ENCODE measurements around the gene ADGRD1.

ADGRD1 gene

DNA sequence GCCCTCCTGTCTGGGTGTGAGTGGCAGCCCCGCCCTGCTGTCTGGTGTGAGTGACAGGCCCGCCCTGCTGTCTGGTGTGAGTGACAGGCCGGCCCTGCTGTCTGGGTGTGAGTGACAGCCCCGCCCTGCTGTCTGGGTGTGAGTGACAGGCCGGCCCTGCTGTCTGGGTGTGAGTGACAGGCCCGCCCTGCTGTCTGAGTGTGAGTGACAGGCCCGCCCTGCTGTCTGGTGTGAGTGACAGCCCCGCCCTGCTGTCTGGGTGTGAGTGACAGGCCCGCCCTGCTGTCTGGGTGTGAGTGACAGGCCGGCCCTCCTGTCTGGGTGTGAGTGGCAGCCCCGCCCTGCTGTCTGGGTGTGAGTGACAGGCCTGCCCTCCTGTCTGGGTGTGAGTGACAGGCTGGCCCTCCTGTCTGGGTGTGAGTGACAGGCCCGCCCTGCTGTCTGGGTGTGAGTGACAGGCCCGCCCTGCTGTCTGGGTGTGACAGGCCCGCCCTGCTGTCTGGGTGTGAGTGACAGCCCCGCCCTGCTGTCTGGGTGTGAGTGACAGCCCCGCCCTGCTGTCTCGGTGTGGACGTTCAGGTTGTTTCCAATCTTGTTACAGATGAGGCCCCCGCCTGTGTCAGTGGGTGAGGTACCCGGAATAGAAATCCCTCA lies 175.4 kb downstream of the ADGRD1 start:
- peak; percentile 45 for DNase-seq

DNA sequence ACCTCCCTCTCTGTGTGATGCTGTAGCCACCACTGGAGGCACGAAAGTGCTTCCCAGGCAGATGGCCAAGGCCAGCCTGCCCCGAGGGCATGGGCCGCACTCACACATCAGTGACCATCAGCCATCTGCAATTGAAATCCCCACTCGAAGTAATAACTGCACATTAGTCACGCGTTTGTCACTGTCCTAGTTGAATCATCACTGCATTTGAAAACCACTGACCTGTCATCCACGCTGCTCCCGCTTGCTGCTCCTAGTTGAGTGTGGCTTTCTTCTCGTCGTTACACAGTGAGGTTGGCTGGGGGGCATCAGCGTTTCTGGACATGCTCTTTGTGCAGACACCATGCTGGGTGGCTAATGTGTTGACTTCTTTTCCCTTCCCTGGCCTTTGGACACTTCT lies 176.1 kb downstream of the ADGRD1 start:
- peak; percentile 47 for DNase-seq

DNA sequence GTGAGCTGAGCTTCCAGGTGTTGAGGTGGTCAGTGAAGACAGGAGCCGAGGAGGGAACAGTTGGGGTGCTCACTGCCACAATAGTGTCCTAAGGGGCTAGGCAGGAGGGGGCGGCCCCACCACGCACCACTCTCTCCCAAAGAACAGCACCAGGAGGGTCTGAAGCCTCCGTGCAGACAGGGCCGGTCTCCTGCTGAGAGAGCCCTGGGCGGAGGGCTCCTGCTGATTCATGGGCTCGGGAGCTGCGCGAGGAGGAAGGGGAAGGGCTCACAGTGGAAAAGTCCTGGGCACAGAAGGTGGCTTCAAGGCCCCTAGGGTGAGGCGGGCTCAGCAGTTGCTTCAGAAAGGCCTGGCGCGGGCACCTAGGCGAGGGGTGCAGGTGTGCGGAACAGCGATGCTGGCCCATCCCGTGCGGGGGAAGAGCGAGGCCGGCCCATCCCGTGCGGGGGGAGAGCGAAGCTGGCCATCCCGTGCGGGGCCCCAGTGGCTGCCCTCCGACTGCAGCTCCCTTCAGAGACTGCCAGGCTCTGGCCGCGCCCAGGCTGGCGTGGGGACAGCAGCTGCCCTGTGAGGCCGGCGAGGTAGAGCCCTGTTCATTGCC lies 176.7 kb downstream of the ADGRD1 start:
- DNase-seq: peak; percentile 47

DNA sequence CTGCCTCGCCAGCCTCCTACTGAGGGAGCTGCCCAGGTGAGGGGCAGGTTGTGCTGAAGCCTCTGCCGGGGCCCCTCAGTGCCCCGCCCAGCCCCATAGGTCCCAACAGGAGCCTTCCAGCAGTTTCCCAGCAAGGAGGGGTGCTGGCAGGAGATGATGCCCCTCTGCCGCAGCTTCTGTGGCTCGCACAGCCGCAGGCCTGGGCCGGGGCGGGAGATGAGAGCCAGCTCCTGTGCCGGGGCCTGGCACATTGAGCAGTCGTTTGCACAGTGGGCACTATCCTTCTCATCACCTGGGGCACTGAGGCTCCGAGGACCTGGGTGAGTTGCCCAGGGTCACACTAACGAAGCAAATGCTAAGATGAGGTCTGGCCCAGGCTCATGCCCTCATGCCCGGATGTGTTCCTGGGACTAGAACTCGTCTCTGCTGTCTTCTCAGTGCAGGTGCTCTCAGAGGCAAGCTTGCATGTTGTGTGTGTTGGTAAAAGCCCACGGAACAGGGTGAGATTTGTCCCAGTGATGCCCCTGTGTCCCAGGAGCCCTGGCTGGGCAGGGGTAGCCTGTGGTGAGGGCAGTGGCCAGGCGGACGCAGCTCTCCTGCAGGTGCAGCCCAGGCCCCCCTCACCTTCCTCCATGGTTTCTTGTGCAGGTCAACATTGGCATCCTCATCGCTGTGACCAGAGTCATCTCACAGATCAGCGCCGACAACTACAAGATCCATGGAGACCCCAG lies 177.5 kb downstream of the ADGRD1 start:
- DNase-seq: peak; percentile 53

DNA sequence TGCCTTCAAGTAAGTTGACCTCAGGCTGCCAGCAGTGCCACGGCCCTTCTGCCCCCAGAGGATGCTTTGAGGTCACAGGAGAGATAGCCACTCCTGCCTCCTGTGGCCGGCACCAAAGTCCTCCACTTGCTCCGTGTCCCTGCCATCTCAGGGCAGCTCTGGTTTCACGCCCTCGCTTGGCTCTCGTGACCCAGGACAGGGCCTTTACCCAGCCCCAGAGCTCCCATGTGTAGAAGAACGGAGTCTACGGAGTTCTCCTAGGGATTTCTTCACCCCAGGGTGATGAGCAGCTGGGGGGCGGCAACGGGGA lies 178.1 kb downstream of the ADGRD1 start:
- no peak for DNase-seq

DNA sequence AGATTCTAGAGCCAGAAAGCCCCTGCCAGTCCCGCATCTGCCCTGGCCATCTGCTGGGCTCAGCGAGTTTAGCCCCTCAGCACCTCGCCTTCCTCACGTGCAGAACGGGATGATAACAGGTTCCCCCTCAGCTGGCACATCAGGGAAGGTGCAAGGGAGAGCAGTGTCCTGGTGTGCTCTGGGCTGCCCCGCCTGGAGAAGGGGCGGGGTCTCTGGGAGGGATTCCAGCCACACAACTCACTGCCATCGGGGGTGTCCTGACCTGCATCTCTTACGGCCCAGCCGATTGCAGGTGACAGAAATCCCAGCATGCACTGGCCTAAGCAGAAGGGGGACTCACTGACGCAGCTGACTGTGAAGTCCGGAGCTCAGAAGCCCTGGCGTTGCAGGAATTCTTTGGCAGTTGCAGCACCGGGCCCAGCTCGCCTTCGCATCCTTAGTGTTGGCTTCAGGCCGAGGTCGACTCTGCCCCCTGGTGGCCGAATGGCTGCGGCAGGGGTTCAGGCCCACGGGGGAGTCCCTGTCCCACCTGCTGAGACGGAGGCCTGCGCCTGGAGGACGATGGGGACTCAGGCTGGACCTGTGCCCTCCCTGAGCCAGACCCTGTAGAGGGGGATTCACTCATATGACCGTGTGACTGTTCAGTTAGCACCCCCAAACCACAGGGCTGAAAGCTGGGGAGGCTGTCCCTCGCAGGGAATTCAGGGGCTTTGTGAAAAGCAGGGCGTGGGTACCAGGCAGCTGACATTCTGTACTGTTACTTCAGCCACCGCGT lies 178.6 kb downstream of the ADGRD1 start:
- peak; percentile 93 for DNase-seq

DNA sequence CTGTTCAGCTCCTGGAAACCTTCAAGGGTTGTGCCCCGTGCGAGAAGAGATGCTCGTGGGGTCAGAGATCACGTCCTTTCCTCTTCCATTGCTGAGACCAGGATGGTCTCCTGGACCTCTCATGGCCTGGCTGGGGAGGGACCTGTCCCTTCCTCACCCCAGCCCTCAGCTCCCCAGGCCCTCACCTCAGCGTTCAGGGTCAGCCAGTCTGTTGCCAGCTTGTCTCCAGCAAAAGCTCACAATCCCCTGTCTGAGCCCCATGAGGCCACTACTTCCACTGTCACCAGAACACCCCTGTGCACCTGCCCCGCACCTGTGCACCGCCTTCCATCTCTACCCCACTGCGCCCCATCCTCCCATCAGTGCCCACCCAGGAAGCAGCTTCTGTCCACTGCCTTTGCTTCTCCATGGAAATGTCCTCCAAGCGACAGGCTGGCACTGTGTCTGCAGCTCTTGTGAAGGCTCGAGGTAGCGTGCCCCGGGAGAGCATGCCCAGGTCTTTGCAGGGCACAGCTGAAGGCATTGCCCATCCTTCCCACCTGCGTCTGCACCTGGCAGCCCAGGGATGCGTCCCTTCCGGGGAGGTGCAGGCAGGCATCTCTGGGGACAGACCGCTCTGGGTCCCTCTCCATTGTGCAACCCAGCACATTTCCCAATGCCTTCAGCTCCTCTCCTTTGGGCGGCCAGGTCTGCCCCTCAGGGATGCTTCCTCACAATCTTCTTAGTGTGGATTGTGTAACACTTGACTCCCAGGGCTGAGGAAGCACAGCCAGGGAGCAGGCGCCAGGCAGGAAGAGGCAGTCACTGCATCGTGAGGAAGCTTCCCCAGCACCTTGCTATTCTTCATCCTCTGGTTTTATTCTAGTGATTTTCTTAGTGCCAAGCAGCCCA lies 179.6 kb downstream of the ADGRD1 start:
- DNase-seq: peak; percentile 52

DNA sequence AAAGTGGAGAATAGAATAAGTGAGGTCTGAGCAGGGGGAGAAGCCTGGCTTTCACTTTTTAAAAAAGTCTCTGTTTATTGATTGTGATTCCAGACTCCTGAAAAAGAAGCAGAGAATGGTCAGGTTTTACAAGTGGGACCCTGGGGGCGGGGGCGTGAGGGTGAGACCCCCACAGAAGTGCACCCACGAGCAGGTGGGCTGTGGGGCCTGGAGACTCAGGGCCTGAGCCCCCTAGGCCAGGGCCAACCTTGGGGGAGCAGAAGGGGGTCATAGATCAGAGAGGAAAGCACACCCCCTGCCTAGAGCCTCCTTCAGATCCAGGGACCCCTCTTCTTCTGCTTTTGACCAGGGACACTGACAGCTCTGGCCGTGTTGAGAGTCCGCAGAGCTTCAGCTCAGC lies 180.3 kb downstream of the ADGRD1 start:
- DNase-seq: peak; percentile 13

DNA sequence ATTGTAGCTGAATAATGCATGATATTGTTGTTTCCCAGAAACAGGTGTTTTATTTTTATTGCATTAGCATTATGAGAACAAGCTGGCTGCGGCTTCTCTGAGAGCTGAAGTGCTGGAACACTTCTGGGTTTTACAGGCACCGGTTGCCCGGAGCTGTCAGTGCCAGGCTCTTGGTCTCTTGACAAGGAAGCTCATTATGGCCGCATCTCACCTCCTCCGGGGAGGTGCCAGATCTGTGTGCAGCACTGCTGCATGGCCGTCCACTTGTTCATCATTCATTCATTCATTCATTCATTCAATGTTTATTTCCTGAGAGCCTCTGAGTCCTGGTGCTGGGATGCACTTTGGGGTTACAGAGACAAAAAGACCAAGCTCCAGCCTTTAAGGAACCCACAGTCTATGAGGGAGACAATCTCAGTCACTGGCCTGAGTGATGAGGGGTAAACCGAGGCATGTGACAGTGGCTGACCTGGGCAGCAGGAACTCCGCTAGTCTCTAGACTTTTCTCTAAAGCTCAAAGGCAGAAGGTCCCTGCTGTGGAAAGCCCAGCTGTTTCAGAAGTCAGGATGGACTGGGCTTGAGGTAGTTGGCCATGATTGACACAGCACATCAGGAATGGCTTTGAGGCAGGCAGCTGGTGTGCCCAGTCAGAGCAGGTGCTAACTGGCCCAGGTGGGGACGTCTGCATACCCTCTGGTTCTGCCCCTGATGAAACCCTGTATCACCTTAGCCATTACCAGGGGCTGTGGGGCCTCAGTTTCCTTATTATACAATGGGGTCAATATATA lies 181.0 kb downstream of the ADGRD1 start:
- peak; percentile 33 for DNase-seq

DNA sequence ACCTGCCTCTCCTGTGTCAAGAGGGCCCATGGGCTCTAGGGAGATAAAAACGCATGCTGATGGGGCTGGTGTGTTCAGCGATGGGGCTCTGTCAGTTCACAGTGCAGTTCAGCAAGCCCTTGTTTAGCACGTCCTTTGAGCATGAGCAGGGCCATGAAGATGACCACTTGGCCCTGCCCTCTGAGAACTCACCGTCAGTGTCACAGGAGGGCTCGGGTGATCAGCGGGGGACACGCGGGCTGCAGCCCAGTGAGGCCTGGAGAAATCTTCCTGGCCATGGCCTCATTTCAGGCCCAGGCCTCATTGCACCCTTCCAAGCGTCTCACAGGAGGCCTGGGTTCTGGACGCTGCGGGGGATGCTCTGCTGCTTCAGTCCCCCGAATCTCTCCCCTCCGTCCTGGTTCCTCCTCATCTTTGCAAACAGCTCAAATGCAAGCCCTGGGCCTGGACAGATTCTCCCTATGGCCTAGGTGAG lies 181.6 kb downstream of the ADGRD1 start:
- DNase-seq: peak; percentile 11

DNA sequence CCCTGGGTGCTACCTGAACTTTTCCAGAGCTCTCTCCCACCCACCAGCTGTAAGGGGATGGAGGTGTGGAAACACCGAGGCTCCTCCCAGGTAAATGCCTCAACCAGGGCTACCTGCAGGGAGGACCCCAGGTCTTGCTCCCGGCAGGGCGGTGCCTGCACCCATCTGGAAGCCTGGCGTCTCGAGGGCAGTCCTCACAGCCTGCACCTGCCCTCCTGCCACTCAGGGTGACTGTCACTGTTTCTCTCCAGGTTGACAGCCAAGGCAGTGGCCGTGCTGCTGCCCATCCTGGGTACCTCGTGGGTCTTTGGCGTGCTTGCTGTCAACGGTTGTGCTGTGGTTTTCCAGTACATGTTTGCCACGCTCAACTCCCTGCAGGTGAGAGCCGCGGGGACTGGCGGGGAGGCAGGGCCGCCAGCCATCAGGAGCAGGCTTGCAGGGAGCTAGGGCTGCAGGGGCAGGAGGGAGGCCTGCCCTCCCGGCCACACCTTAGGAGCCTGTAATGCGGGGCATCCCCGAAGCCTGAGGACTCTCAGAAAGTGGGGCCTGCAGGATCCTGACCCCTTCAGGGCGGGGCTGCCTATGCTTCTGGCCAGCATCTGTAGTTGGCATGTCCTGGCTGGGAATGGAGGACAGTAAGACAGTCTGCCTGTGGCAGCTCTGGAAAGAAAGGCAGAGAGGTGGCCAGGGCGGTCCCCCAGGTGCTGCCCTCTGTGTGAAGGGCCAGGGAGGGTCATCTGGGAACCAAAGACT lies 182.3 kb downstream of the ADGRD1 start:
- DNase-seq: peak; percentile 45

DNA sequence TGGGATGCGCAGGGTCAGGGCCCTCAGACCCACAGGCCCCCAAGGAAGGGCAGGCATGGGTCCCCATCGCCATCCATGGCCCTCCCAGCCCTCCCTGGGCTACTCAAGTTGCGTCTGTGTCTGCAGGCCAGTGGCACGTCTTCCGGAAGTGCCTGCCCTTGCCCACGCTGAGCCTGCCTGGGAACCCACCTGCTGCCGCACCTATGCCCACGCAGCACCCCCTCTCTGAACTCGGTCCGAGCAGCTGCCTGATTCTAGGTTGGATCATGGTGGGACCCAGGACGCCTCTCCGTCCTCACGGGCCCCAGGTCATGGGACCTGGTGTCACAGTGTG lies 182.8 kb downstream of the ADGRD1 start:
- peak; percentile 9 for DNase-seq

DNA sequence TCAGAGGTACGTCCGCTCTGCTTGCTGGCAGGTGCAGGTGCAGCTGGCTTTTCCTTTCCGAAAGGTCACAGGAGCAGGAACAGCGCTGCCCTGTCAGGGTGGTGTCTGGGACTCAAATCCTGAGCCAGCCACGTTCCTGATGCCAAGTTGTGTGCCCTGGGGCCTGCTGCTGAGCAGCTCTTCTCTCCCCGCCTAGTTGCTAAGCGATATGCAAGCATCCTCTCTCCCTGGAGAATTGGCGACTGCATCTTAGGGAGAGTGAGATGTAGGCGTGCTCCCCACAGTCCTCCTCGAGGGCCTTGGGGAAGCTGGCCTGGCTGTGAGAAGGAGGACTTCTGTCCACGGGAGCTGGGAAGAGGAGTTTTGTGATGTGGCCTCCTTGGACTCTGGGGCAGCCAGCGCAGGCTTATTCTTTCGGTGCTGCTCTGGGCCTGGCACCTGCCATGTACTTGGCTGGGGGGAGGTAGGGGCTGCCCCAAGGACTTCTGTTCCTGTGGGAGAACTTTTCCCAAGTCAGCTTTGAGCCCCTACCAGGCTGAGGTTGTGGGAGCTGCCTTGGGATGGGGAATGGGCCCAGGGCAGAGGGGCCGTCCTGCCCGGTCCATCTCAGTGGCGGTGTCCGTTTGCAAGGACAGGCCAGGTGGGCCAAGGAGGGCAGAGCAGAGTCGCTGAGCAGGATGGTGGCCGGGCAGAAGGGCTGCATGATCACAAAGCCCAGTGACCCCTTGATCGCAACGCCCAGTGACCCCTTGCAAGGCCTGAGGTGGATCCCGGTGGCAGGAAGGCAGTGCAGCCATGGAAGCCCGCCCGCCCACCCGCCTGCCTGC lies 183.5 kb downstream of the ADGRD1 start:
- peak; percentile 43 for DNase-seq

DNA sequence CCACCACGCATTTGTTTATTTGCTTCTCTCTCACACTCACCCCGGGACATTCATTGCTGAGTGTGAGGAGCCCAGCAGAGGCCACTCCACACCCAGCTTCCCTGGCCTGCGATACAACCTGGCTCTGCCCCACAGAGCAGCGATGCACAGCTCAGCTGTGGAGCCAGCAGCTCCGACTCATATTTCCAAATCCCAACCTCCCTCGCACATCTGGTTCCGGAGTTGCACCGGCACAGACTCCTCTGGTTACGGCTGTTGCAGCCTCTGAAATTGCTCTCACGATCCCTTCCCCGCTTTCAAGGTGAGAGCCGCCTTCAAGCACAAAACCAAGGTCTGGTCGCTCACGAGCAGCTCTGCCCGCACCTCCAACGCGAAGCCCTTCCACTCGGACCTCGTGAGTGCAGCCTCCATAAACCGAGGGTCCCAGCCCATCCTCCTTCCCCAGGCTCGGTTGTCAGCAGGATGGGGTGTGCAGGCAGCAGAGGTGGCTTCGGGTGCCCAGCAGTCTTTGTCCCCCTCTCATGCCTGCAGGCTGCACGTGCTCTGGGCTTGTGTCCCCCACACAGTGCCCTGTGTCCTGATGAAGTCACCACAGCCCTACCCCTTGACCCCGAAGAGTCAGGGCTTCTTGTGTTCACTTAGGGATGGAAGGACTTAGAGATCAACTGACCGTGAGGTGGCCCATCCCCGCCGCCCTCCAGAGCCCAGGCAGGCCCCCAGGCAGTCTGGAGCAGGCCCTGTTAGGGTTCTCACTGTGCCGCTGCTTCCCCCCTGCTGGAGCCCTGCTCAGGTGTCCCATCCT lies 184.3 kb downstream of the ADGRD1 start:
- DNase-seq: peak; percentile 28

DNA sequence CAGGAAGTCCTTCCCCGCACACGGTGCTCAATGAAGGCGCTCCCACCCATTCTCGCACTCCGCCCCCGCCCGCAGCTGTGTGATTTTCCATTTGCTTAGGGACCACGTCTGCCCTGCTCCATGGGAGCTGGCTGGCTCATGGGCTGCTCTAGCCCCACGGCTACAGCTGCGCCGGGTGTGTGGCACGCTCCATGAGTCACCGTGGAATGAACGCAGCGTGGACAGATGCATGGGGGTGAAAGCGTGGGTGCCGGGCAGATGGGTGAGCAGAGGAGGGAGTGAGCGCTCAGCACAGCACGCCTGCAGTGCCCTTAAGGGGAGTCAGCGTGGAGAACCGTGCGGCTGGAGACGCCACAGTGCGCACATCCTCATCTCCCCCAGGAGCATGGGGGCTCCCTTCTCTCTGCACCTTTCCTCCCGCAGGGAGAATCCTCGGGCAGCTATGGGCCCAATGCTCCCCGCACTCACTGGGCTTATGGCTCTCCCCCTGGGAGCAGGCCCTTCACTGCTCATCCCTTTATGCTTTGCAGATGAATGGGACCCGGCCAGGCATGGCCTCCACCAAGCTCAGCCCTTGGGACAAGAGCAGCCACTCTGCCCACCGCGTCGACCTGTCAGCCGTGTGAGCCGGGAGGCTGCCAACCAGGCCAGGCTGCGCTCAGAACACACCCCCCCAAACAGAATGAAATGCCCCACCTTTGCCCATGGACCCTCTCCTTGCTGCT lies 185.1 kb downstream of the ADGRD1 start:
- DNase-seq: peak; percentile 41

DNA sequence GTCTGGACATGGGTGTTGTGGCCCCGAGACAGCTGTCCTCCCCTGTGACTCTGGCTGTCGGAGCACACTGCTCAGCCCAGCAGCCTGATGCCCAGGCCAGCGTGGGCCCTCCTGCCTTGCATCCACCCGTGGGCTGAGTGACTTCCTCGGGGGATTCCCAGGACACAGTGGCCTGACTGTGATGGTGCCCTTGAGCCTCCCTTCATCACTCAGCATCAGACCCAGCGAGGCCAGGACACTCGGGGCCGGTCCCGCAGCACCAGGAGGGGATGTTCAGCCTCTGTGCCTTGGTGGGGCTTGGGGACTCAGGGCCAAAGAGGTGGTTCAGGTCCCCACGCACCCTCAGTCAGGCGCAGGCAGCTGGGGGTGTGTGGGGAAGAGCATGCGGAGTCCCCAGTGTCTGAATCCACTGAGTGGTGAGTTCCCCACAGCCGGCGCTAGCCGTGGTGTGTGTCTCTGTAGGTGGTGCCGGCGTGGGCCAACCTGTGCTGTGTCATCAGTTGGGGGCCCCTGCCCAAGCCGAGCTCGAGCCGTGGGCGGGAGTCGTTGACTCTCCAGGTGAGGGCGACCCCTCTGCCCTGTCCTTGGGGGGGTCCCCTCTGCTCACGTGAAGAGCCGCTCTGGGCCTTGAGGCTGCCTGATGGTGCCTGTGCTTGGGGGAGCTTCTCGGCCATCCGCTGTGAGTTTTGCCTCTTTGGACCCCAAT lies 185.8 kb downstream of the ADGRD1 start:
- DNase-seq: peak; percentile 21

DNA sequence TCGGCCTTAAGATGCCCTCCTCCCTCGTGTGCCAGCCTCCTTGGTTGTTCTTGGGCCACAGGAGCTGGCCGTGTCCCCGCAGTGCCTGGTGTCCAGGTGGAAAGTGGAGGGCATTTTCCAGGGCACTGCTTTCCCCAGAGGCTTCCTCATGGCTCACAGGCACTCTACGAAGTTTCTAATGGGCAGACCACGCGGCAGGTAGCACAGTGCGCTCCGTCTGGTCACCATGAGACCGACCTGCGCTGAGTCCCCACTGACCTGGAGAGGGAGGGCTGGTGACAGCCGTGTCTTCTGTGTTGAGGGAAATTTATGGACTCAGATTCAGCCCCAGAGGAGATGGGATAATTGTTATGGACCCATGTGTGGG lies 186.3 kb downstream of the ADGRD1 start:
- peak; percentile 7 for DNase-seq

DNA sequence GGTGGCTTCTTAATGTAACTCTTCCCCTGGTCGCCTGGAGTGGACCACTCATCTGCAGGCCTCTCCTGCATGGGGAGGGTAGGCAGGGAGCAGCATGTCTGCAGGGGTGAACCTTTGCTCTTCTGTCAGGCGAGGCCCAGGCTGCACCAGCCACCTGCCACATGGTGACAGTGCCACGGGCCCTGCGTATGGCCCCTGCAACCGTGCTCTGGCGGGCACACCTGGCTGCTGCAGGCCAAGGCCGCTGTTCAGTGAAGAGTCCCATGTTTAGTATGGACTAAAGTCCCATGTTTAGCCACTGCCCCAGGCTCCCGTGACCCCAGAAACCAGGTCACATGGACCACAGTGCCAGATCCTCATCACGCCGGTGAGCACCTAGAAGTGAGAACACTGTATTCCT lies 187.0 kb downstream of the ADGRD1 start:
- peak; percentile 38 for DNase-seq
